GM19324 (cell line): Measurements from ENCODE around the gene AGAP1.

ENCODE experiments used
- ATAC-seq: cut with Tn5 transposase; IDR thresholded peaks from one replicate; pipeline ENCODE4 v1.9.1; 2021; ENCODE audit warnings: mild to moderate bottlenecking, moderate library complexity; ENCODE audit not compliant: unreplicated experiment, low FRiP score

AGAP1 gene

DNA sequence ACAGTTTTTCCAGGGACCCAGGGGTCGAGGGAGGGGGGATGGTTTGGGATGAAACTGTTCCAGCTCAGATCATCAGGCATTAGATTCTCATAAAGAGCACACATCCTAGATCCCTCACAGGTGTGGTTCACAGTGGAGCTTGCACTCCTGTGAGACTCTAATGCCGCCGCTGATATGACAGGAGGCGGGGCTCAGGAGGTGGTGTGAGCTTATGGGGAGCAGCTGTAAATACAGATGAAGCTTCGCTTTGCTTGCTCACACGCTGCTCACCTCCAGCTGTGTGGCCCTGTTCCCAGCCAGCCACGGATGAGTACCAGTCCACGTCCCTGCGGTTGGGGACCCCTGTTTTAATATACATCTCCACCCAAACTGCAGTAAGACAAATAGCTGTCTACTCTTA lies 204.2 kb downstream of the AGAP1 start:
- no peak for ATAC-seq

DNA sequence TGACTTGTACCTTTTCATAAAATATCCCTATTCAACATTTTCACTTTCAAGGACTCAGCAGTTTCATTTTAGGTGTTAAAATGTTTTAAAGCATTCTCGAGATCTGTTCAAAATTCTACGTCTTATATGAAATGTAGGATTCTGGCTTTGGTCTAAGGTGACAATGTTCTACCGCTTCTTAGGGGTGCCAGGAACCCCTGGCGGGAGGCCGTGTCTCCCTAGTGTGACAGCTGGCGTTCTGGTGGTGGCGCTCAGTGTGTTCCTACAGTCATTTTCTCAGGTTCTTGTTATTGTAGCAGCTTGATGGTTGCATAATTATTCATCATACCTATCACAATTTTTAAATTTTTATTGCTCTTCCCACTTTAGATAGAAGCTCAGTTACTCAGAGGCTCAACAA lies 204.6 kb downstream of the AGAP1 start:
- no peak for ATAC-seq

DNA sequence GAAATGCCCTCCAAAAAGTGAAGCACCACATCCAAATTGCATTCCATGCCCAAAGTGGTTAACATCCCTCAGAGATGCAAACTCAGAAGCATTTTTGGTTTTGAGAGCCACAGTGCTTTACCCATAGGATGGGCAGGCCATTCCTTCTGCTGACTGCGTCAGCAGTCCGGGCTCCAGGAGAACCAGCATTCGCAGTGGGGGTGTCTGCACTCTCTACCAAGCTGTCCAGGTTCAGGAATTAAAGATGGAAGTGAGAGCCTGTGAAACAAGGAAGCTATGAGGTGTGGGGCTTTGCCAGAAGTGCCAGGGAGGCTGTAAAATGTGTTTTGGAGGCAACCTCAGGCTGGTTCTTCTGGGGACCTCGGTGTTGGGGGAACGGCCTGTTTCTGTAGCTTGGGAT lies 205.7 kb downstream of the AGAP1 start:
- no peak for ATAC-seq

DNA sequence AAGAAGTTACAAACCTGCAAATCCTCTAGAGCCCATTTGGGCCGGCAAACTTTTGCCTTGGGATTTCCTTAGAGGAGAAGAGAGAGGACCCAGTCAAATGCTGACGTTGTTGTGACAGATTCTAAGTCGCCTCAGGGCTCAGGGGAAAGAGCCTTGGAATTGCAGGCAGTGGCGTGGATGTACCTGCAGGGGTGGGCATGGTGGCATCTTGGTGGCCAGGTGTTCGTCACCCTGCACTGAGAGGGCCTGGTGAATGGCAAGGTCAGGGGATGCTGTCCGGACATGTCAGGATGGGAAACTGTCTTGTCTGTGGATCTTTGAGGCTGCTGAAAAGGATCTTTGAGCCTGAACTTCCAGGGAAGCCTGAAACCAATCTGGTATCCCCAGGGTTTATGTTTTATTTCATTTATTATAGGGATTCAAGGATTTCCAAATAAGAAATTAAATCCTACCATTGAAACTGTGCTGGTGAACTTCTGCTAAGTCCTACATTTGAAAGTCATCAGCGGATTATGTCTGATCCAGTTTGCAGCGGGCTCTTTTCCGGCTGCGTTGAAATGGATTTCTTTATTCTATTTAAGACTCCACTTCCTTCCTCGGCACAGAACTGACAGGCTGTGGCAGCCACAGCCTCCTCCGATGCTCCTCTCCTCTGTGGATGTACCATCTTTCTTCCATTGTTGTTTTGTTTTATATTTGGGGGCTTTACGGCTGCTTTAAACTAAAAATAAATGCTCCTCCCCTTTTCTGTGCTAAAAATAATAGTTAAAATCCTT lies 207.6 kb downstream of the AGAP1 start:
- no peak for ATAC-seq

DNA sequence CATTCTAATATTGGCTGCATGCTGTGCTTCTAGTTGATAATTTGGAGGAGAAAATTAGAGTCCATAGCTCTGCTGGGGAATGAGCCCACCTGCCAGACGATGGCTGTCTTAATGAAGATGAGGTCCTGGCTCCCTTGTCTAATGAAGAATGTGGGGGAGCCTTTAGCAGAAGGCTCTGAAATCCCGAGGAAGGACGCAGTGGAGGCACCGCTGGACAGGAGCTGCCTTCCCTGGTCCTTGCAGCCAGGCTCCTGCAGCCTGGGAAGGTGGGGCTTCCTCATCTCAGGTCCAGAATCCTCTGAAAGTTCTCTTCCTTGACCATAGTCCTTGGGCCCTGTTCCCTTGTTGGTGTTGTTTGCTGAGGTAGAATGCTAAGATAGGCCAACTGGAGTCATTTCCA lies 208.3 kb downstream of the AGAP1 start:
- no peak for ATAC-seq

DNA sequence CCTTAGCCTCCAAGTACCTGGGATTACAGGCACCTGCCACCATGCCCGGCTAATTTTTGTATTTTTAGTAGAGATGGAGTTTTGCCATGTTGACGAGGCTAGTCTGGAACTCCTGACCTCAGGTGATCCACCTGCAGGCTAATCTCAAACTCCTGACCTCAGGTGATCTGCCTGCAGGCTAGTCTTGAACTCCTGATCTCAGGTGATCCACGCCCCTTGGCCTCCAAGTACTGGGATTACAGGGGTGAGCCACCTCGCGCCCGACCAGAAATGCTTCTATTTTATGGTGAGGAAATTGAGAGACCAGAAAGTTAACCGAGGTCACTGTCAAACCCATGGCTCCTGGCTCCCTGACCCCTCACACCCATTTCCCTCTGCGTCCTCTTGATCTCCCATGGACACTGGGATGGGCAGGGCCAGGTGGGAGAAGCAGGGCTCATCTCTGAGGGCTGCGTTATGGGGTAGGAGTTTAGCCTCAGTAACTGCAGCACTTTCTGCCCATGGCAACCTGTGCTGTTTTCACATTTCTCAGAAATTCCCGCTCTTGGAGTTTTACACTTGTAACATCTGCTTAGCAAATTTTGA lies 210.0 kb downstream of the AGAP1 start:
- no peak for ATAC-seq

DNA sequence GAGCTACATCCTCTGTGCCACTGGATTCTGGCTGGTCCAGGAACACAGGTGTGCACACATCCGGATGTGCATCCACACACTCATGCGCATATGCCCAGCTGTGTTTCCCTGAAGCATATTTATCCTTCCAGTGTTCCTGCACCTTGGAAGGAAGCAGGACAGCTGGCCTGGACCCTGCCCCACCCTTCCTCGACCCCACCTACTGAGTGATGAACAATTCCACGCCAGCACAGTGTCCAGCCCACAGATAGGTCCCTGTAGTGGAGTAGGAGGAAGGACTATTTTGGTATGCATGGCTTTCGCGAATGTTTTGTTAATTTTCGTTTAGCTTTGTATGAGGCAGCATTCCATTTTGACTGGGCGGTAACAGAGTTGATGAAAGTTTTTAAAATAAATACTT lies 211.5 kb downstream of the AGAP1 start:
- ATAC-seq: no peak

DNA sequence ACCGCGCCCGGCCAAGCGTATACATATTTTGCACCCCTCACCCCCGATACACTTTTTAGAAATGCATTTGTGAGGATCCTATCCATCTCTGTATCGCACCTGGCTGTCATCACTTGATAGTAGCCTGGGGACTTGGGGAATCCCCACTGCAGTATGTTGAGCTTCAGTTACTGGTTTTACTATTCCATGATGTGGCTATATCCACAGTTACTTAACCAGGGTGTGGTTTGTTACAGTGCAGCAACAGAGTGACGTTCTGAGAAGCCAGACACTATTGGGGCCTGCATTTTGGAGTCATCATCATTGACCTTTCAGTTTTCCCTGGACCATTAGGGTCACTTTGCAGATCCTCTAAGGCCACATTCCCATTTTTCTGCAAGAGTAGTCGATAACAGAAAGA lies 212.7 kb downstream of the AGAP1 start:
- ATAC-seq: no peak

DNA sequence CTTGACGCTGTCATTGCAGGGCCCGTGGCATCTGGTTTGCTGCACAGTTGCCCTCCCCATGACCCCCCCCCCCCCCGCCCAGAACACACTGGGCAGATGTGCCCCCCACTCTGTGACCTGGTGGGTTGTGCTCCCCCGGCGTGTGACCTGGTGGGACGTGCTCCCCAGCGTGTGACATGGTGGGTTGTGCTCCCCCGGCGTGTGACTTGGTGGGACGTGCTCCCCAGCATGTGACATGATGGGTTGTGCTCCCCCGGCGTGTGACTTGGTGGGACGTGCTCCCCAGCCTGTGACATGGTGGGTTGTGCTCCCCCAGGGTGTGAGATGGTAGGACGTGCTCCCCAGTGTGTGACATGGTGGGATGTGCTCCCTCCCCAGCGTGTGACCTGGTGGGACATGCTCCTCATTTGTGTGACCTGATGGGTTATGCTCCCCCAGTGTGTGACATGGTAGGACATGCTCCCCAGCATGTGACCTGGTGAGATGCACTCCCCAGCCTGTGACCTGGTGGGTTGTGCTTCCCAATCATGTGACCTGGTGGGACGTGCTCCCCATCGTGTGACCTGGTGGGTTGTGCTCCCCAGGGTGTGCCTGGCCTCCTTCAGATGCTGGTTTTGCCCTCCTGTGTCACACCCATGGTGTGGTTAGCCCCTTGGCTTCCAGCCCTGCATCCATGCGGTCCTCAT lies 213.7 kb downstream of the AGAP1 start:
- ATAC-seq: no peak

DNA sequence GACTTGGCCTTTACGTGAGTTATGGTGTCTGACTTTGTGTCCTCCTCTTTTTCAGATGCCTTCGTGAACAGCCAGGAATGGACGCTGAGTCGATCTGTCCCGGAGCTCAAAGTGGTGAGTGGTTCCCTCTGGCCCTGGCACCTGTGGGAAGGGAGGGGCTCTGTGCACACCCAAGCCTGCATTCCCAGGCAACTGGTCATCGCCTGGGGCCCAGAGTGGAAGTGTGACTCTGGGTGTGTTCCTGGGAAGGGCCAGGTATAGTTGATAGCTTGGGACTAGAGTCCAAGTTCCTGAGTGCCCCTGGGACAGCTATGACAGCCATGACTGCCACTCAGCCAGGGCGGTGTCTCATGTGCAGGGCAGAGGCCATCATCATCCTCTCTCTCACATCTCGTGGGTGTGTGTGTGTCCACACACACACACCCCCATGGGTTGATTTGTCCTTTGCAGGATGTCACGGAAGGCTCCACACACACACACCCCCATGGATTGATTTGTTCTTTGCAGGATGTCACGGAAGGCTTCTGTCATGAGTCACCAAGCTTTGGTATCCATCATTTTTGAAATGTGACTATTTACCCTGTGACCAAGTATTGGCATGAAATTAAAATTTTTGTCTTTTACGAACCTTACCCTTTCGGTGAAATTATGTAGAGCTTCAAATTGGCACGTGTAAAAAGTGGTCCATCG lies 215.4 kb downstream of the AGAP1 start:
- ATAC-seq: no peak

DNA sequence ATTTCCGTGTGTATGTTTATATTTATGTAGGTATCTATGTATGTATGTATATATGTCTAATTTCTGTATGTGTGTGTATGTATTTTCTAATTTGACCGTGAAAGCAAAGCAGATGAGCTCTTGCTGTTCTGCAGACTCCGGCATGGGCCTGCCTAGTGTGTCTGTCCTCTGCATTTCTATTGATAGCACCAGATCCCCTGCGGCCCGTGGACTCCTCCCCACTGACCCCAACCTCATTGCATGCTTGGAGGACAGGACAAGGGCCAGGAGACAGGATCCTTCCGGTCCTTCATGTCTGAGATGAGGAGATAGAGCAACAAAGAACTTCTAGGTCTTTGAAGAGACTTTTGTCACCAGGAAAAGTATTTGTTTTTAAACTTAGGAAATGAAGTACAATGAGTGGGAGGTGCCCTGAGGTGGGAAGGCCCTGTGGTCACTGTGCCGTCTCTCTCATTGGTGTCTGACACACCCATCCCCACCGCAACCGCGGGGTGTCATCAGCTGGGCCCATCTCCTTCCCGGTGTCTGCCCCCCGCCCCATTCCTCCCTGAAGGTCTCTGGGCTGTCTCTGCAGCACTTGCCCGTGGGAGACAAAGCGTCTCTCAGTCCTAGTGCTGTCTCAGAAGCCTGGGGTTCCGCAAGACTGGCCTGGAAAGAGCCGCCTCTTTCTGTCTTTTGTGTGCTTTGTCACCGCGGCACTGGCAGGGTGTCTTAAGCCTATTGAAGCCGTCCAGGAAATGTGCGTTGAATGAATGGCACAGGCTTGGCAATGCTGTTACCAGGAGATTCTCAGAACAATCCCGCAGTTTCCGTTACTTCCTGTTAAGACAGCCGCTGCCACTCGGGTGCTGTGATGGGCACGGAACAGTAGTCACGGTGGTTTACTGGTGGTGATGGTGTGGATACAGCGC lies 216.4 kb downstream of the AGAP1 start:
- no peak for ATAC-seq

DNA sequence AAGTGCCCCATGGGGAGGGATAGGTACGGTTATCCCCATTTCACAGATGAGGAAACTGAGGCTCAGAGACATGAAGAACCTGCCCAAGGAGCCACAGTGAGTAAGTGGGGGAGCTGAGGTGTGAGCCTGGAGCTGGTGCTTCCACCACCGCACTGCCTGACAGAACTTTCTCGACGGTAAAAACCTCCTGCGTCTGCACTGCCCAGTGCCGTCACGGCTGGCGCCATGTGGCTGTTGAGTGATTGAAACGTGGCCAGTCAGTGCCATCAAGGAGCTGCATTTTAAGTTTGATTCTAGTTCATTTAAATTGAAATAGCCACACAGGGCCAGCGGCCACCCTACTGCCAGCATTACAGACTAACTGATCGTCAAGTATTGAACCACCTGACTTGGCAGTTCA lies 217.1 kb downstream of the AGAP1 start:
- no peak for ATAC-seq

DNA sequence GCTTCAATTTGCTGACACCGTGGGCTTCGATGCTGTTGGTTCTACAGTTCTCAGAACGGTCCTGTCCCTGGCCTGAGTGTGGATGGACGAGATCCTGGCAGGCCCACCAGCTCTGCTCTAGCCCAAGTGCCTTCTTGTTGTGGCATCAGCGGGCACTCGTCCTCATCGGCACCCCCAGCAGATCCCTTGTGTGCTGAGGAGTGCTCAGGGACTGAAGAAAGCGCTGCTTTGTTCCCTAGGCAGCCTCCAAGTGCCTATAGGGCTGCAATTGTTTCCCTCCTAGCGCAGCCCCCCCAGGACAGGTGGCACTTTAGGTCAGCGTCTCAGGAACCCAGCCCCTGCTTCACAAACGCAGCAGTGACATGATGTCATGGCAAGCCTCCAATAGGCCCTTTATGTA lies 217.7 kb downstream of the AGAP1 start:
- no peak for ATAC-seq

DNA sequence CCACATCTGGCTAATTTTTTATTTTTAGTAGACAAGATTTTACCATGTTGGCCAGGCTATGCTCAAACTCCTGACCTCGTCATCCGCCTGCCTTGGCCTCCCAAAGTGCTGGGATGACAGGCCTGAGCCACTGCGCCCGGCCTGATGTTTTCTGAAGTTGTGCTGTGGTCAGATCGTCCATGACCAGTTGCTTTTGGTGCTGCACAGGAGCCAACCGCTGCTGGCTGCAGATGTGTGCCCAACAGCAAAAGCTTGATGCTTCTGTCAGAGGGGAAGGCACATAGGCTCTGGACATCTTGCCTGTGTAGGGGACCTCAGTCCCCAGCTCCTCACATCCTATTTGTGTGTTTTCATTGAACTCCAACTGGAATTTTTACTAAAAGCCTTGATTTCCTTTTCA lies 218.3 kb downstream of the AGAP1 start:
- no peak for ATAC-seq

DNA sequence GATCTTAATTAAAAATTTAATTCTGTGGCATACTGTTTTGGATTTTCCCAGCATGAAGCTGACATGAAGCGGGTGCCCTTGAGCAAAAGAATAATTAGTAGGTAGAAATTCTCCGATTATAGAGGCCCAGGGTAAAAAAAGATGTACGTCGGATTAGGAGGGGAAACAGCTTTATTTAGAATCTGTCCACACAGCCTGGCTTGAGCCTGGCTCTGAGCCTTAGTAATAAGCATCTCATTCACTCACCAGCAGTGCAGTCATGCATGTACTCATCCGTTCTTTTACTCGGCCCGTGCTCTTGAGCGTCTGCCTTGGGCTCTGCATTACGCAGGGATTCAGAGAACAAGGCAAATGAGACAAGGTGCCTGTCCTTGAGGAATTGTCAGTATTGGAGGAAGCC lies 219.3 kb downstream of the AGAP1 start:
- no peak for ATAC-seq

DNA sequence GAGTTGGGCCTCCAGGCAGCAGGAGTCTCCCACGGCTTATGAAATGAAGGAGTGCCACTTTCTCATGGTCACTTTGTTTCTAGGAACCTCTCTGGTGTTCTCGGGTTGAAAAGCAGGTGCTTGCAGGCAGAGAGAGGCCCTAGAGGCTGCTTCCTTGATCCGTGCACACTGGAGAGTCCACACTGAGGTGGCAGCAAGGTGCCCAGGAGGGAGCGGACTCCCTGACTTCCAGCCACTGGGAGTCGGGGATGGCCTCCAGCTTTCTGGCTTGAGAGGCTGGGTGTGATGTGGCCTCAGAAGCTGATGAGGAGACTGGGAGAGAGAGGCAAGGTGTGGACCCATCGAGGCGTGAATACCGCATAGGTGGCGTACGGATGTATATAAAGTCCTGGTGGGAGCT lies 221.8 kb downstream of the AGAP1 start:
- no peak for ATAC-seq

DNA sequence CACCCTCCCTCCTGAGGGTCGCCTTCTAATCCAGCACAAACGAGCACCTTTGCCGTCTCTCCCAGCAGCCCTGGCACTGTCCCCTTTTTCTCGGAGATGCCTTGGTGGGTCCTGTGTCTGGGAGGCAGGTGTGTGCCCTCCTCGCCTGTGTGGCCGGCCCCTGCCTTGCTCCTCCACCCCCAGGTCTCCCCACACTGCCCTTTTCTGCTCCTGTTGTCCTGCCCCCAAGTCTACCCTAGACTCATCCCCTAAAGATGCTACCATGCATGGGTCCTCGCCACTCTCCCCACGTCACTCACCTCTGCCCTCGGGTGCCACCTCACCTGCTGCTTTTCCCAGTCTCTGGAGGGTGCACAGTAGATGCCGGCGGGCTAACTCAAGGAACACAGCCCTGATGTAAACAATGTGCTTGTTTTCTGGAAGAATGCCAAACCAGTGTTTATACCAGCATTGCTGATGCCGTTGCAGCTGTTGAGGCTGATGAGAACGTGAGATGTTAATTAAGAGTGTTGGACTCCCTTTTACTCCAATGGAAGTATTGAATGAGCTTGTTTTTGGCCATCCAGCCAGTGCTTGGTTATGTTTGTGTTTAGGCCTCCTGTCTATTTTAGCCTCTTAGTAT lies 223.1 kb downstream of the AGAP1 start:
- ATAC-seq: no peak

DNA sequence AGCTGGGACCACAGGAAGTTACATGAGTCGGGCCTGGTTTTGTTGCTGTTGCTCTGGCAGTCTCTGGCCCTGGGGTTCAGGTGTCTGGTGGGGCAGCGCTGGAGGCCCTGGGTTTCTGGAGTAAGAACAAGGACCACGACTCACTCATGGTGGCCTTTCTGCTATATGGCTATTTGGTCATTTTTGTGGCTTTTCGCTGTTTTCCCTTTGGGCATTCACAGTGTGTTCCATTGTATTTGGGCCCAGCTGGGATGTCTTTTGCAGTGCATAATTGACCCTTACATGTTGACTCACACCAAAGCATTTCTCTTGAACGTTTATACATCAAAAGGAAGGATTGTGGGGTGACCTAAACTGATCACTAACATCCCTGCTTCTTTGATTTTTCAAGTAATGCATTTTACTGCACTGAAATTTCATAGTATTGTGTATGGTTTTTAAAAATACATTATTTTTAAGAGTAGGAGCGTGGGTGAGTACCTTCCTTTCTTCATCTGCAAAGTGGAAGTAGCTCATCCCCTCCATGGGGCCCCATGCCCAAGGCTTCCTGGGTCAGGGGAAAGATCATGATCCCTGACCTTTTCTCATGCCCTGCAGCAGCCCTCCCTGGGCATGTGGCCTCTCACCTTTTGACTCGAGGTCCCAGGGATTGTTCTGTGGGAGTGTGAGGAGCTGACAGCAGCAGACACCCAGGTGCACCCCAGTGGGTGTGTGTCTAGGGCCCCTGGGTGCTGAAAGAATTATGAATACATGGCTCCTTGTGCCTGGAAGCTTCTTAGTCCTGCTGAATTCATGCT lies 225.5 kb downstream of the AGAP1 start:
- ATAC-seq: no peak

DNA sequence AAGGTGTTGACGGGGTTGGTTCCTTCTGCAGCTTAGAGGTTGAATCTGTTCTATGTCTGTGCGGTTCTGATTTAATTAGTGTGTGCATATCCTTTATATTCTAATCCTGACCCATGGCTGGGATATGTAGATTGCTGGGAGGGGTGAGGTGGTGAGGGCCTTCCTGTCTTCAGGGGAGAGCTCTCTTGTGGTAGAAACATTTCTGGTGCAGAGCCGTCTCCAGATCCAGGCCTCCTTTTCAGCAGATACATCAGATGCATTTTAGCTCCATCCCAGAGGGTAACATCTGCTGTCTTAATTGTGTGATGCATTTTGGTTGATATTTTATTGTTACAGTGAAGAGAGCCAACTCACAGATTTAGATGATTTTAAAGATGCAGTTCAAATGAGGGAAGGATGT lies 227.8 kb downstream of the AGAP1 start:
- ATAC-seq: no peak
